GM23248 (cell line): ENCODE results near the gene C4A.
"Not testable (repeated sequence)": the region's sequence is repeated elsewhere in the genome, so short reads cannot be mapped to it uniquely, and the experiment has no call there.

Experiments used
- EZH2 ChIP-seq: fragments of 200-600 bp; sonication (generic); IDR thresholded peaks from 2 replicates; pipeline ENCODE4 v1.6.1; 2018; ENCODE audit warnings: antibody characterized with exemption, mild to moderate bottlenecking; ENCODE audit not compliant: insufficient read depth, poor library complexity, severe bottlenecking
- EZH2phosphoT487 ChIP-seq: fragments of 200-600 bp; sonication (generic); IDR thresholded peaks from 2 replicates; pipeline ENCODE4 v1.6.1; 2018; ENCODE audit warnings: antibody characterized with exemption, moderate library complexity, mild to moderate bottlenecking, low read depth; ENCODE audit not compliant: insufficient read depth

DNA sequence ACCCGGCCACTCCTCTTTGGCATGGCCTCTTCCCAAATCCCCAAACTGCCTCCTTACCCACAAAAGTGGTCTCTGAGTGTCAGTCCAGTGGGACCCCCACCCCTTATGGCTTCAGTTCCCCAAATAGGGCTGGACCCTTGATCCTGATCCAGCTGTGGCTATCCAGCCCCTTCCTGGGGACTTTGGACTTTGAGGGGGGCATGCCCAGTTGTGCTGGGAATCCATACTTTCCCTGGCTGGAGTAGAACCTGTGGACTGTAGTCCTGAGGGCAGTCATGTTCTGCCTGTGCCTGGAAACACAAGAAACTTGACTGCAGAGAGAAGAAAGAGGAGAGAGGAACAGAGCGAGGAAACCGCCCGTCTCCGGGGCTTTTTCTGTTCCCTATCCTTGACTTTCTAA lies 55.3 kb downstream of the C4A start:
- TF ChIP-seq EZH2phosphoT487, EZH2: not testable (repeated sequence)
